Raji (cell line): ENCODE measurements around the gene TRAM2.
A peak's percentile ranks its signal among the peaks of the same experiment; 100 is the strongest.

Experiments
- POLR2A ChIP-seq: IDR thresholded peaks from 2 replicates; pipeline ENCODE4 v1.6.1; 2011; ENCODE audit warnings: low read depth, low read length, control low read depth; ENCODE audit not compliant: insufficient read depth

The TRAM2 gene

DNA sequence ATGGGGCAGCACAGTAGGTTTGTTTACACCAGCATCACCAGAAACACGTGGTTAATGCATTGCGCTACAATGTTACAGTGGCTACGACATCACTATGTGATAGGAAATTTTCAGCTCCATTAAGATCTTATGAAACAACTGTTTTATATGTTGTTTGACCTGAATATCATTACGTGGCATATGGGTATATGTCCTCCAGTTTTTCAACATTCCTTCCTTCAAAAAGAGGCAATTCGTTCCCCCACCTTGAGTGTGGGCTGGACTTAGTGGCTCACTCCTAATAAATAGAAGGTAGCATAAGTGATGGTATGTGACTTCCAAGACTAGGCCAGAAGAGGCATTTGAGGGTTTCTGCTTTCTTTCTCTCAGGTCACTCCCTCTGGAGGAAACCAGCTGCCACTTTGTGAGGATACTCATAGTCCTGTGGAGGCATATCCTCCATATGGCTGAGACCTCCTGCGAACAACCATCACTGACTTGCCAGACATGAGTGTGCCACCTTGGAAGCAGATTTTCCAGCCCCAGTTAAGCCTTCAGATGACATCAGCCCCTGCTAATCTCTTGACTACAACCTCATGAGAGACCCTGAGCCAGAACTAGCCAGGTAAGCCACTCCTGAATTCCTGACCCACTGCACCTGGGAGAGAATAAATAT lies 2.3 kb upstream of the TRAM2 start:
- no peak for TF ChIP-seq POLR2A

DNA sequence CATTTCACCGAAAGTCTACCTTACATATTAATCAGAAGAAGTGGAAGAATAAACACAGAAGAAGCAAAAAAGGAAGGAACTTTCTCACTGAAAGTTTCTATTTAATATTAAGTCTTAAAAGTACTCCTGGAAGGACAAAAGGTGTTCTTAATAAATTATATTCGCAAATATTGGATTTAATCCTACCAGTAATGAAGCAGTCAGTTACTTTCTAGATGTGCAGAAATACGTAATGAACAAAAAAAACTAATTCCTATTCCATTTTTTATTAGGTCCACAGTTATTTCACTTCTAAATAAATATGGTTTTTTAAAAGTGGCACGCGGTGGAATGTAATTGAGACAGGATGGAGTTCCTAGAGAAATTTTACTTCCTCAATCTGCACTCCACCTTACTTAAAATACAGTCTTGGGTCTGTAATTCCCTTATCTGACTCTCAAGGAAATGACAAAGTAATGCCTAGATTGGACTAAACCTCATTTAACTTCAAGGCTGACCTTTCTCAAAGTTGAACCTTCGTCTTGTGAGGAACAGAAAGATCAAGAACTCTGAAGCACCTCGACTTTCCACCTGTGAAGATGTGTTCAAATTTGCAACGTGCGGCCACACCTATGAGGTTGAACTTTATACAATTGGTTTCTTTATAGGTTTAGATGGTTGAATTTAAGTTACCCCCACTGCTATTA lies 1.1 kb upstream of the TRAM2 start:
- TF ChIP-seq POLR2A, result no peak

DNA sequence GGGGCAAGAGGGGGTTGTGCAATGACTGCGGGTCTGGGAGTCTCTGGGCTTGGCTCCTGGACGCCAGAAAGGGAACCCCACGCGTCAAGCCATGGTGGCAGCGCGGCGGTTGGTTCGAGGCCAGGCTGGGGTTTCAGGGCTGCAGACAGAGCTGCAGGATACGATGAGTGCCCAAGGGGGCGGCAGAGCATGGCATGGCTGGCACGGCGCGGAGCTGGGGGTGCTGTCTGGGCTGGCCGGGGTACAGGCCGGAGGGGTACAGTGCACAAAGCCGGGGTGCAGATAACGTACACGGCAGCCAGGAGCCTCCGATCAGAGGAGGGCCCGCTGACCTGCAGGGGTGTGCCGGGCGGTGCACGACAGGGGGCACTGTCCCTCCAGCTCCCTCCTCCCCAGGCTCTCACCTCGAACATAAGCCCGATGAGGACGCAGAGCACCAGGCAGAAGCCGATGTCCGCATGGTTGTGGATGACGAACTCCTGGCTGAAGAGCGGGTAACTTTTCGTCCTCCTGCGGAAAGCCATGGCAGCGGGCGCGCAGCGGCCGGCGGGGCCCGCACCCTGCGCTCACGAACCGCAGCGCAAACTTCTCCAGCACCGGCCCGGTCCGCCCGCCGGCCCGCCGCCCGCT lies 353 bp downstream of the TRAM2 start:
- TF ChIP-seq POLR2A, result 0 out of 2 replicates have a peak, but pooled peaks have one; percentile 57

DNA sequence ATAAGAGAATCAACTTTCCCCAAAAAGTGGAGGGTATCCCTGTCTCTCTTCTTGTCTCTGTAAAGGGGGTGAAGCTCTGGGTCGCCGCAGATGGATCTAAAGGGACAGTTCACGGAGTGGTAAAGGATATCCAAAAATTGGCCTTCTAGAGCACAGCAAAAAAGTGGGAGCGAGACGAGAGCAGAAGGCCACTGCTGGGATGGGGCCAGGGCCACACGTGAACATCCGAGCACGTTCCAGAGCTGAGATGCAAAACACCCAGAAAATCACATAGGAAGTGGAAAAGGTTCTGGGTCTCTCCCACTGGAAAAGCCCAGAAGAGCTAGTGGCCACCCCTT lies 837 bp downstream of the TRAM2 start:
- no peak for TF ChIP-seq POLR2A

DNA sequence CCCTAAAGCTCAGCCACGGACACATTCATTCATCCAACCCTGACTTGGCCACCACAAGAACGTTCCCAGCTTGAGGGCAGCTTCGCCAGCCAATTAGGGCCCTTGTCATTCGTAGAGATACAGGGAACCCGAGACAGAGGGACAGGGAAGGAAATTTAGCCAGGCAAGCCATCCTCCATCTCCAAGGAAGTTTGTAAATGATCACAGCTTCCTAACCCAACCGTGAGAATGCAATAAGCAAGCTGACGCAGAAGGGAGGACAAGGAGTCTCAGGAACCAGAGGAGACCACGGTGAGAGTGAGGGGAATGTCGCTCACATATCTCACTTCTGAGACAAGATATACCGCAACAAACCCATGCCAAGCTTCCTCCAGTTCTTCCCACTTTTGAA lies 1.4 kb downstream of the TRAM2 start:
- no peak for TF ChIP-seq POLR2A

DNA sequence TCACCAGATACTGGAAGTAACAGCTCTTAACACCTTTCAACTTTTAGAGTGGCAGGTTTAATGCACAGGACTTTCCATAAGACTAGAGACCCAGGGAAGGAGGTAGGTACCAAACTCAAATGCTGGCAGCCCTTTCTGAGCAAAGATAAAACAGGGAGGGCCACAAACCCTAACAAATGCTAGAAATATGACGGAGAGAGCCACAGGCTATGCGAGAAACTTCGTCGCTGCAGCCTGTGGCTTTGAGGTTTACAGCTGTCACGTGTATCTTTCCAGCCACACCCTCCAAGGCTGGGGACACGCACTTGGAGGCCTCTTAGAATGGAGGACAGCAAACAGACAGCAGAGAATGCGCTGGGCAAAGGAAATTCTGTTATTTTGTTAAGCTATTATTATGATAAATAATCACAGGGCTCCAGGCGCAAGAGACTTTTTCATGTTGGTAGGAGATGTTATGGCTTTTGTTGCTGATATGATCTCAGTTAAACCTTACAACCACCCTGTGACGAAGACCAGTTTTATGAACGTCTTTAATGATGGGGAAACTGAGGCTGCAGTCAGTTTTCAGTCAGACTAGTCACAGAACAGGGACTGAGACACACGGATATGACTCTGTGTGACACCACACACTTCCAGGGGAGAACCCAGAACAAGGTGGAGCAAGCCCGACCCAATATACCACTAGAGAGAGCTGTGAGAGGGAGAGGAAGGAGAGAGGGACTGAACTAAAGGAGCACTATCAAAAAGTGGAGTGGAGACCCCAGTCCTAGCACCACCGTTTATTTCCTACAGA lies 2.0 kb downstream of the TRAM2 start:
- no peak for TF ChIP-seq POLR2A

DNA sequence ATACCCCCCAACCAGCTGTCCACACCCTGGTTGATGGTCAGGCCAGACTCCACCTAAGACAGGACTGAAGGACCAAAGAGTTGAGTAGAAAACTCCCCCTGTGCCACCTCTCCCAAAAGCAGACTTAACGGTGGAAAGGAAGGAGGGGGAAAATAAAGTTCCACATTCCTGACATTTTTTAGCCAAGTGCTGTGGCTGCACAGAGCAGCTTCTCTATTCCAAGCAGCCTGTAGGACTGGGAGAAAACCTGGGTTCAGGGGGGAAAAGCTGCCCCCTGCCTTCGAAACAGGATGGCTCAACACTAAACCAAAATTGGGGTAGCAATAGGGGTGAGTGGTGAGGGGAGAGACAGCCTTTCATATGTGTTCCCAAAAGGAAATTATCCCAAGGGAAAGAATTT lies 3.6 kb downstream of the TRAM2 start:
- no peak for TF ChIP-seq POLR2A

DNA sequence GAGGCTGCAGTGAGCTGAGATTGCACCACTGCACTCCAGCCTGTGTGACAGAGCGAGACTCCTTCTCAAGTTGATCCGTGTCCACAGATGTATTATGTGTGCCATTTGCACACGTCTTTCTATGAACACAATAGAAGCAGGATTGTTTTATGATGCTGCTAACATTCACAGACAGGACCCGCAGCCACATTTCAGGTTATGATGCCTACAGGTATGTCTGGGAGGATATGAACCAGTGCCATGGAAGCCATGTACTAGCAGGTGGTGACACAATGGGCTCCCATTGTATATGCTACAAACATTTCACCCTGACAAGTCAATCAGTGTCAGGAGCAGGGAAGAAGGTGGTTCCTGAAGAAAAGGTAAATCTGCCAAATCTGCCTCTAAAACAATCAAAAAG lies 4.3 kb downstream of the TRAM2 start:
- no peak for TF ChIP-seq POLR2A

DNA sequence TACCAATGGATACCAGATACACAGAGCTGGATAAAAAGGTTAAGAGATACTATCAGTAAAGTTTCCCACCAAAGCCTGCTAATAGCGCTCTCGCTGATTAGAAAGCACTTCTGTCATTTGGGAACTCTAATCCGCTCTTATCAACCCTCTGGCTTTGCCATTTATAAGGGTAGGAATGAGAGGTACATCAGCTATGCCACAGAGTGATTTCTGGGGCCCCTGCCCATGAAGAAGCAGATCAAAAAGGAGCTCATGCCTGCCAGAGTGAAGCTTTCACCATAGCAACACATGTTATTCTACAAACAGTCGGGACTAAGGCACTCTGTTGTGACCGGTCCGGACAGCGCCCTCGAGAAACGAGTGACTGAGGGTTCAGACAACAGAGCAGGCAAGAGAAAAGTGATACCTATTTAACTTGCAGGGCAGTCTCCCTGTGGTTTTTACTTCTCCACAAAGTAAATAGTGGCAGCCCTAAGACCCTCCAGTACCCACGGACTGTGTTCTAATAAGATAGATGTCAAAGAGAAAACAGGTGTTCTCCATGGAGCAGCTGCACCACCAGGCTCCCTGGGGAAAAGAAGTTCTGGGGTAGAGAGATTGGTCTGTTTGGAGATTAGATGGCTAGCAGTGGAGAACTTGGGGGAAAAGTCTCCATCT lies 5.6 kb downstream of the TRAM2 start:
- no peak for TF ChIP-seq POLR2A

DNA sequence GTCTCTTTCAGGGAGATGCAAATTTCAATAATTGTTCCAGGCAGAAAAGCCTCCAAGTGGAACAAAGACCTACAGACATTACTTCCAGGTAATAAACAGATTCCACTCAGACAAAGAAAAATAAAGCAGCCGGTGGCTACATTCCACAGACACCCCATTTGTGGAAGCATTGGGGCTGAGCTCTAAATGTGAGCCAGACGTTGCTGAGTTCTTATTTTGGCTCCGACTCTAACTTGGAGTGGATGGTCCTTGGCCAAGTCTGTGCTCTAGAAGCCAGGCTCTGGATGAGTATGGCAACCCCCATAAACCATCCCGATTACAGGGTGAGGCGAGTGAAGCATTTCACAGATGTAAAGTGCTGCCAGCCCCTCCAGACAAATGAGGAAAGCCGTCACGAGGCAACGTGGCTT lies 6.6 kb downstream of the TRAM2 start:
- TF ChIP-seq POLR2A, result no peak

DNA sequence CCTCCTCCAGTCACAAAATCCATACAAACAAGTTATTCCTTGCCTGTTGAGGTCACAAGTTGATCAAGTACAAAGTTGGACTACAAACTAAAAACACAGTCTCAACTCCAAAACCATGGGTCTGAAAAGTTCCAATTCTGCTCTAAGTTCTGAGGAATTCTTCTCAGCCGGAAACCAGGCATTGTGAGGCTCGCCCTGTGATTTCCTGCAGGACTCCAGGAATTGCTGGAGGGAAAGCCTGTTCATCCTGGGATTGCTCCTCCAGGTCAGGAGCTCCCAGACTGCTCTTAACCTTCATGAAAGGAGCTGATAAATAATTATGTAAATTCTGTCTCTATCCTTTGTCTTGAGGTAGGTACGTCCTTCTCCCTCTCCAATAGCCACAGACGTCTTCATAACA lies 8.5 kb downstream of the TRAM2 start:
- no peak for TF ChIP-seq POLR2A

DNA sequence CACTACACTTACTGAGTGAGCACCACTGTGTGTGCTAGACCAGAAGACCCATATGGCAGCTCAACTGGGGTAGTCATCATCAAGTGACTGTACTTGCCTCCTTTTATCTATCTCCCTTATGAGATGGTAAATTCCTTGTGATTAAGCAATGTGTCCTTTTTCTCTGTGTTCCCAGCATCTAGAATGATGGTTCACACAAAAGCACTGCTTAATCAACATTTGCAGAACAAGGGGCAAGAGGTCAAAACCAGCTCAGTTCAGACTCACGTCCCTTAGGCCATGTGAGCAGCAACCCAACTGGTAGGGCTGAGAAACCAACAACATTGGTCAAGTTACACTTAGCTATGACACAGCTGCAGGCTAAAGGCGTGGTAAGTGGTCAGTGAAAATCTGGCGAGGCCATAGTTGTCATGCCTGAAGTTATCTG lies 10.0 kb downstream of the TRAM2 start:
- no peak for TF ChIP-seq POLR2A

DNA sequence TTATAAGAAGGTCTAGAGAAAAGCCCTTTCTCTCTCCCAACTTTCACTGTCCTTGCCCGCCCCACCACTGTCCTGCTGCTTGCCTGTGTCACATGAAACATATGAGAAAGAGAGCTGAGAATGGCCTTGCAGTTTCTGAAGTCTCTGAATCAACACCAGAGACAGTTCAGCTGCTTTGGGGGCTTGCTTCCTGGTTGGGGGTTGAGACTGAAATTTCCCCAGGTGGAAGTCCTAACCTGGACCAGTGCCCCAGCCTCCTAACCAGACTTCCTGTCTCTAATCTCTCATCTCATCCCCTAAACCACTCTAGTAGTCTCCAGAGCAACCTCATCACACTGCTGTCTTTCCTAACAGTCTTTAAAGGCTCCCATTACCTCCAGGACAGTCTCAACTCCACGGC lies 10.7 kb downstream of the TRAM2 start:
- no peak for TF ChIP-seq POLR2A

DNA sequence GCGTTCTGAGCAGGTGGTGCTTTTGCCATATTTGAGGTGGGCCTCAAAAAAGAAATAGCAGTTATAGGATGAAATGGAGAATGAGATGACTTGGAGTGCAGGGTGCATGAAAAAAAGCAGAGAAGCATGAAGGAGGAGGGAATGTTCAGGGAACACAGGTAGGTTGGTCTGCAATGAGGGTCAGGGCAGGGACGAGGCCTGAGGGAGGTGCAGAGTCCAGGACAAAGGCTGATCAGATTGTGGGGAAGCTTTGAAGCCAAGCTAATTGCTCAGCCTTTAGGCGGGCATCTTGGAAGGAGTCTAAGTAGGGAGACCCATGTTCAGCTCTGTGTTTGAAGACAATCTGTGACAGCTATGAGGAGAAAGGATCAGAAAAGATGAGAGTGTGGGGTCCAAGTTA lies 12.0 kb downstream of the TRAM2 start:
- TF ChIP-seq POLR2A, result no peak

DNA sequence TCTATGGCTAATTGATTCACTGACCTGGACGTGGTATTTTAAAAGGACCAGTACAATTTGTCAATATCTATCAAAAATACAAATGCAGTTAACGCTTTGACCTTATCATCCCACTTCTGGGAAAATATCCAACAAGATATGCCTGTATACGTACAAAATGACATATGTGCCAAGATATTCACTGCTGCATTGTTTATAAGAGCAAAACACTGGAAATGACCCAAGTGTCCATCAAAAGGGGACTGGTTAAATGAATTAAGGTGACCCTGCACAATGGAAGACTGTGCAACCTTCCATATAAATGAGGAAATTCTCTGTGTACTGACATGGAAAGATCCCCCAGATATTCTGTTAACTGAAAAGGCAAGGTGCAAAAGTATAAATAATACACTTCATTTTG lies 13.9 kb downstream of the TRAM2 start:
- no peak for TF ChIP-seq POLR2A

DNA sequence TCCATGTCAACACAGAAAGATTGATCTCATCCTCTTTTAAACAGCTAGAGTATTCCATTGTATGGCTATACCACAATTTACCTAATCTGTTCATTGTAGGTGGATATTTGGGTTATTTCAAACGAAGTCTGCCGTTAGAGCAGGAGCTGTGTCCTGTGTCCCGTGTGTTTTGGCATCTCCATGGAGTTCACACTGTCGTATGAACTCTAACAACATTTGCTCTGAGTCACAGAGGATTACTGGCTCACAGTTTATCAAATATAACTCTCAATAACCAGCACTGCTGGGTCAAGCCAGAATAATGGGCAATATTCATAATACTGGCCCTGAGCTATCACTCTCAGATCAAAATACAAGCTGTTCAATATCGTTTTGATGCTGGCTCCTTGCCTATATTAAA lies 16.4 kb downstream of the TRAM2 start:
- TF ChIP-seq POLR2A, result no peak
